HL-60 (cell line): ENCODE results near the gene IFNGR1.

Source experiments
- CTCF ChIP-seq: IDR thresholded peaks from one replicate; pipeline ENCODE4 v1.5.1; 2011; ENCODE audit warnings: low read length, control low read depth, inconsistent platforms; ENCODE audit not compliant: insufficient read depth
- GABPA ChIP-seq: IDR thresholded peaks from 2 replicates; pipeline ENCODE4 v1.6.1; 2012; ENCODE audit warnings: low read depth
- POLR2AphosphoS5 ChIP-seq: IDR thresholded peaks from 2 replicates; pipeline ENCODE4 v1.6.1; 2012; ENCODE audit warnings: low read depth
- TF ChIP-seq, protein P1 (sequence below): IDR thresholded peaks from 2 replicates; pipeline ENCODE4 v1.6.1; 2012; ENCODE audit warnings: low read depth; ENCODE audit not compliant: insufficient replicate concordance

- TF ChIP-seq CTCF, result no peak
- TF ChIP-seq POLR2AphosphoS5, result peak; percentile 58
- TF ChIP-seq, protein P1, sequence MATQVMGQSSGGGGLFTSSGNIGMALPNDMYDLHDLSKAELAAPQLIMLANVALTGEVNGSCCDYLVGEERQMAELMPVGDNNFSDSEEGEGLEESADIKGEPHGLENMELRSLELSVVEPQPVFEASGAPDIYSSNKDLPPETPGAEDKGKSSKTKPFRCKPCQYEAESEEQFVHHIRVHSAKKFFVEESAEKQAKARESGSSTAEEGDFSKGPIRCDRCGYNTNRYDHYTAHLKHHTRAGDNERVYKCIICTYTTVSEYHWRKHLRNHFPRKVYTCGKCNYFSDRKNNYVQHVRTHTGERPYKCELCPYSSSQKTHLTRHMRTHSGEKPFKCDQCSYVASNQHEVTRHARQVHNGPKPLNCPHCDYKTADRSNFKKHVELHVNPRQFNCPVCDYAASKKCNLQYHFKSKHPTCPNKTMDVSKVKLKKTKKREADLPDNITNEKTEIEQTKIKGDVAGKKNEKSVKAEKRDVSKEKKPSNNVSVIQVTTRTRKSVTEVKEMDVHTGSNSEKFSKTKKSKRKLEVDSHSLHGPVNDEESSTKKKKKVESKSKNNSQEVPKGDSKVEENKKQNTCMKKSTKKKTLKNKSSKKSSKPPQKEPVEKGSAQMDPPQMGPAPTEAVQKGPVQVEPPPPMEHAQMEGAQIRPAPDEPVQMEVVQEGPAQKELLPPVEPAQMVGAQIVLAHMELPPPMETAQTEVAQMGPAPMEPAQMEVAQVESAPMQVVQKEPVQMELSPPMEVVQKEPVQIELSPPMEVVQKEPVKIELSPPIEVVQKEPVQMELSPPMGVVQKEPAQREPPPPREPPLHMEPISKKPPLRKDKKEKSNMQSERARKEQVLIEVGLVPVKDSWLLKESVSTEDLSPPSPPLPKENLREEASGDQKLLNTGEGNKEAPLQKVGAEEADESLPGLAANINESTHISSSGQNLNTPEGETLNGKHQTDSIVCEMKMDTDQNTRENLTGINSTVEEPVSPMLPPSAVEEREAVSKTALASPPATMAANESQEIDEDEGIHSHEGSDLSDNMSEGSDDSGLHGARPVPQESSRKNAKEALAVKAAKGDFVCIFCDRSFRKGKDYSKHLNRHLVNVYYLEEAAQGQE, result peak; percentile 21
- TF ChIP-seq GABPA, result peak; percentile 62
Measured at GRCh38 chr6:137218917-137219663, at the start of gene IFNGR1.
